ENCODE measurements around the gene ADGRF3. TPM values are rescaled to one million over a fixed set of nuclear protein-coding genes. Genes with fewer than 3 reads are reported as not detected.

ADGRF3 gene
- total RNA-seq, 1 experiment from 2014 or later: 0.09 TPM

GRCh38 chr2:26340831-26341230 is 5.8 kb downstream of the ADGRF3 start:
- no peaks in the 10 kb centered on the region for H3K79me1 ChIP-seq (ENCODE audit: insufficient read depth, low read depth, low read length, poor library complexity, severe bottlenecking)
- no peak overlapping the region for H3K27ac ChIP-seq (ENCODE audit: insufficient read length, low read depth, low read length)
- H3K23ac ChIP-seq (ENCODE audit: insufficient read length, low read depth, low read length): no peak overlapping the region
- Mint-ChIP-seq H3K36me3 (ENCODE audit: insufficient read depth in 1 of 3, low read depth in 3 of 3) (peaks cover 0 to 3% (median 0%) of the 10 kb centered on the region in 3 experiments; a peak in 3 of 7 replicates), H3K4me3 (no peak overlapping the region), H3K27me3 (ENCODE audit: low read depth) (no peaks in the 10 kb centered on the region), H3K9me3 (no peaks in the 10 kb centered on the region), H3K4me1 (peaks cover 22 to 23% of the 10 kb centered on the region in 2 experiments), H3K27ac (peak overlapping the region in 2 of 3 experiments; percentile 54 to 91; a peak in 4 of 7 replicates)
- H2AK5ac ChIP-seq (ENCODE audit: insufficient read length, low read length): no peak overlapping the region
- no peak overlapping the region for H2BK120ac ChIP-seq (ENCODE audit: low read depth, low read length, poor library complexity, severe bottlenecking)
- H3K79me2 ChIP-seq (ENCODE audit: insufficient read depth, low read length): no peaks in the 10 kb centered on the region; the same call in 1 of the 2 replicates
- H3K56ac ChIP-seq (ENCODE audit: insufficient read length, low read depth, low read length): no peak overlapping the region
- no peak overlapping the region for H3T11ph ChIP-seq (ENCODE audit: low read length)
- no peak overlapping the region for H4K5ac ChIP-seq (ENCODE audit: insufficient read length, low read depth, low read length)
- H3K4ac ChIP-seq (ENCODE audit: low read depth, low read length): no peak overlapping the region
- no peaks in the 10 kb centered on the region for H3K9me3 ChIP-seq (ENCODE audit: control insufficient read depth, low read depth, low read length)
- no peak overlapping the region for H2BK20ac ChIP-seq (ENCODE audit: low read depth, low read length, poor library complexity, severe bottlenecking)
- no peak overlapping the region for H2AFZ ChIP-seq (ENCODE audit: low read length)
- H4K91ac ChIP-seq (ENCODE audit: insufficient read length, low read depth, low read length): no peak overlapping the region
- no peaks in the 10 kb centered on the region for H3K27me3 ChIP-seq (ENCODE audit: insufficient read depth, low read length)
- no peak overlapping the region for H3K4me2 ChIP-seq (ENCODE audit: insufficient read depth, insufficient read length, low read length)
- H3K9ac ChIP-seq (ENCODE audit: extremely low read depth, insufficient read length, low read length): no peak overlapping the region
- TF ChIP-seq, protein P1, sequence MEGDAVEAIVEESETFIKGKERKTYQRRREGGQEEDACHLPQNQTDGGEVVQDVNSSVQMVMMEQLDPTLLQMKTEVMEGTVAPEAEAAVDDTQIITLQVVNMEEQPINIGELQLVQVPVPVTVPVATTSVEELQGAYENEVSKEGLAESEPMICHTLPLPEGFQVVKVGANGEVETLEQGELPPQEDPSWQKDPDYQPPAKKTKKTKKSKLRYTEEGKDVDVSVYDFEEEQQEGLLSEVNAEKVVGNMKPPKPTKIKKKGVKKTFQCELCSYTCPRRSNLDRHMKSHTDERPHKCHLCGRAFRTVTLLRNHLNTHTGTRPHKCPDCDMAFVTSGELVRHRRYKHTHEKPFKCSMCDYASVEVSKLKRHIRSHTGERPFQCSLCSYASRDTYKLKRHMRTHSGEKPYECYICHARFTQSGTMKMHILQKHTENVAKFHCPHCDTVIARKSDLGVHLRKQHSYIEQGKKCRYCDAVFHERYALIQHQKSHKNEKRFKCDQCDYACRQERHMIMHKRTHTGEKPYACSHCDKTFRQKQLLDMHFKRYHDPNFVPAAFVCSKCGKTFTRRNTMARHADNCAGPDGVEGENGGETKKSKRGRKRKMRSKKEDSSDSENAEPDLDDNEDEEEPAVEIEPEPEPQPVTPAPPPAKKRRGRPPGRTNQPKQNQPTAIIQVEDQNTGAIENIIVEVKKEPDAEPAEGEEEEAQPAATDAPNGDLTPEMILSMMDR (conservative IDR thresholded peaks at IDR 0.05): no peak
- H3K14ac ChIP-seq (ENCODE audit: insufficient read depth, low read length): no peak overlapping the region
- DNase-seq: no peak
- no peak overlapping the region for H3K18ac ChIP-seq (ENCODE audit: insufficient read length, low read depth, low read length)
- H3K4me1 ChIP-seq (ENCODE audit: insufficient read depth, low read length): no peaks in the 10 kb centered on the region
- WGBS (ENCODE audit: extremely low coverage, insufficient read length, low lambda C conversion rate): no CpG with 5 or more reads among the region's 3 CpGs
- no peak overlapping the region for H4K8ac ChIP-seq (replicated peaks; ENCODE audit: insufficient read length, low read depth, low read length)
- peaks cover 4% of the 10 kb centered on the region for H3K23me2 ChIP-seq (ENCODE audit: insufficient read length, low read depth, low read length, poor library complexity, severe bottlenecking)
- no peak overlapping the region for H2BK5ac ChIP-seq (ENCODE audit: insufficient read length, low read length)
- no peaks in the 10 kb centered on the region for H4K20me1 ChIP-seq (ENCODE audit: control insufficient read depth, insufficient read depth, insufficient read length)
- H2BK12ac ChIP-seq (ENCODE audit: insufficient read length, low read depth, low read length): no peak overlapping the region
- H2BK15ac ChIP-seq (ENCODE audit: low read depth, low read length): no peak overlapping the region

All from H9 (cell line).